ENCODE measurements around the gene CDH24. TPM values are rescaled to one million over a fixed set of nuclear protein-coding genes. Genes with fewer than 3 reads are reported as not detected.
A peak's percentile ranks its signal among the peaks of the same experiment; 100 is the strongest.
"Not testable (repeated sequence)": the region's sequence is repeated elsewhere in the genome, so short reads cannot be mapped to it uniquely, and the experiment has no call there.

Gene CDH24
- total RNA-seq, 2 donors from 2014 or later, result 1.1 to 6.2 TPM

GRCh38 chr14:23006544-23007419 is 50.5 kb downstream of the CDH24 start:
- Histone ChIP-seq H3K27me3 (replicated peaks; ENCODE audit: insufficient read depth) (no peaks in the 10 kb centered on the region), H3K27ac (peak overlapping the region; percentile 83 to 86), H3K4me1 (ENCODE audit: control insufficient read depth in 1 of 2, low read depth in 2 of 2) (peaks cover 8 to 22% of the 10 kb centered on the region in 2 donors), H3K36me3 (no peaks in the 10 kb centered on the region), H3K4me3 (peak overlapping the region; percentile 75), H3K9me3 (no peaks in the 10 kb centered on the region)
- ATAC-seq (ENCODE audit: insufficient number of reproducible peaks, low FRiP score, low read depth), result peak; percentile 100
- peak; percentile 35 for TF ChIP-seq CTCF (IDR thresholded peaks at IDR 0.05)
- DNase-seq (ENCODE audit: low spot score), result peak; percentile 89

GRCh38 chr14:23006188-23006534 is 51.2 kb downstream of the CDH24 start:
- Histone ChIP-seq H3K4me3 (peak overlapping the region; percentile 75), H3K27ac (peak overlapping the region; percentile 83 to 86), H3K4me1 (ENCODE audit: control insufficient read depth in 1 of 2, low read depth in 2 of 2) (peaks cover 8 to 22% of the 10 kb centered on the region in 2 donors), H3K36me3 (no peaks in the 10 kb centered on the region), H3K9me3 (no peaks in the 10 kb centered on the region), H3K27me3 (replicated peaks; ENCODE audit: insufficient read depth) (no peaks in the 10 kb centered on the region)
- DNase-seq (ENCODE audit: low spot score) (no peak), ATAC-seq (ENCODE audit: insufficient number of reproducible peaks, low FRiP score, low read depth) (no peak)
- TF ChIP-seq CTCF (IDR thresholded peaks at IDR 0.05), result no peak

GRCh38 chr14:23005451-23006187 is 51.7 kb downstream of the CDH24 start:
- Histone ChIP-seq H3K27ac (peak overlapping the region; percentile 83 to 86), H3K36me3 (no peaks in the 10 kb centered on the region), H3K27me3 (replicated peaks; ENCODE audit: insufficient read depth) (no peaks in the 10 kb centered on the region), H3K9me3 (no peaks in the 10 kb centered on the region), H3K4me1 (ENCODE audit: control insufficient read depth in 1 of 2, low read depth in 2 of 2) (peaks cover 8 to 22% of the 10 kb centered on the region in 2 donors), H3K4me3 (peak overlapping the region; percentile 75)
- no peak for ATAC-seq (ENCODE audit: insufficient number of reproducible peaks, low FRiP score, low read depth)
- DNase-seq (ENCODE audit: low spot score), result no peak
- TF ChIP-seq CTCF (IDR thresholded peaks at IDR 0.05), result no peak

GRCh38 chr14:23004274-23004673 is 53.0 kb downstream of the CDH24 start:
- H3K27me3 ChIP-seq (replicated peaks; ENCODE audit: insufficient read depth); ATAC-seq (ENCODE audit: insufficient number of reproducible peaks, low FRiP score, low read depth); H3K36me3 ChIP-seq; H3K27ac ChIP-seq; H3K9me3 ChIP-seq; H3K4me3 ChIP-seq; DNase-seq (ENCODE audit: low spot score): not testable (repeated sequence)
- peaks cover 8 to 19% of the 10 kb centered on the region in 2 donors for H3K4me1 ChIP-seq (ENCODE audit: control insufficient read depth in 1 of 2, low read depth in 2 of 2)

GRCh38 chr14:23002592-23002991 is 54.7 kb downstream of the CDH24 start:
- Histone ChIP-seq H3K36me3 (no peaks in the 10 kb centered on the region), H3K27ac (no peak overlapping the region), H3K27me3 (replicated peaks; ENCODE audit: insufficient read depth) (no peaks in the 10 kb centered on the region), H3K9me3 (no peaks in the 10 kb centered on the region), H3K4me3 (no peak overlapping the region), H3K4me1 (ENCODE audit: control insufficient read depth in 1 of 2, low read depth in 2 of 2) (peaks cover 8 to 14% of the 10 kb centered on the region in 2 donors)
- ATAC-seq (ENCODE audit: insufficient number of reproducible peaks, low FRiP score, low read depth), result no peak
- no peak for TF ChIP-seq CTCF (IDR thresholded peaks at IDR 0.05)
- DNase-seq (ENCODE audit: low spot score), result no peak

Measured in thoracic aorta (tissue), 2 donors.